SK-N-MC (cell line): ENCODE results near the gene MYO18A.
"Not testable (repeated sequence)": the region's sequence is repeated elsewhere in the genome, so short reads cannot be mapped to it uniquely, and the experiment has no call there.

Experiments
- DNase-seq: peaks from one replicate; pipeline ENCODE4 v3.0.0-alpha.2; 2011; ENCODE audit warnings: low read depth, low spot score
- H3K27ac ChIP-seq: fragments of 200-600 bp; sonication (generic); 2 replicates; pipeline ENCODE4 v1.5.1; 2016; ENCODE audit warnings: mixed run types
- H3K36me3 ChIP-seq: fragments of 200-600 bp; sonication (generic); 2 replicates; pipeline ENCODE4 v1.6.1; 2017; ENCODE audit warnings: antibody characterized with exemption, low read length, mixed read lengths; ENCODE audit not compliant: insufficient read depth
- H3K4me3 ChIP-seq: fragments of 200-600 bp; sonication (generic); 2 replicates; pipeline ENCODE4 v1.5.1; 2016
- H3K9ac ChIP-seq: fragments of 200-600 bp; sonication (generic); 2 replicates; pipeline ENCODE4 v1.8.0; 2017; ENCODE audit warnings: mixed run types, mixed read lengths; ENCODE audit not compliant: insufficient read length
- H3K9me3 ChIP-seq: fragments of 200-600 bp; sonication (generic); 2 replicates; pipeline ENCODE4 v1.6.1; 2017; ENCODE audit warnings: low read depth, mild to moderate bottlenecking, antibody characterized with exemption, low read length, moderate library complexity, mixed read lengths
- EZH2 ChIP-seq: fragments of 200-600 bp; sonication (generic); IDR thresholded peaks from one replicate; pipeline ENCODE4 v1.6.1; 2017; ENCODE audit warnings: antibody characterized with exemption
- FOXP2 ChIP-seq: optimal IDR thresholded peaks from 2 replicates; pipeline ENCODE3; 2011; ENCODE audit warnings: mild to moderate bottlenecking, moderate library complexity; ENCODE audit not compliant: insufficient read depth; ENCODE audit errors: extremely low read length, control extremely low read depth
- POLR2AphosphoS5 ChIP-seq: IDR thresholded peaks from 2 replicates; pipeline ENCODE4 v1.6.1; 2012; ENCODE audit warnings: mild to moderate bottlenecking, low read depth, low read length, borderline replicate concordance

Gene MYO18A

GRCh38 chr17:29172589-29172988 is 7.6 kb downstream of the MYO18A start:
- no peaks in the 10 kb centered on the region for H3K36me3 ChIP-seq
- H3K4me3 ChIP-seq, result no peak overlapping the region
- DNase-seq, result no peak
- H3K9me3 ChIP-seq, result no peaks in the 10 kb centered on the region
- TF ChIP-seq POLR2AphosphoS5 (no peak), EZH2 (no peak), FOXP2 (no peak)
- H3K9ac ChIP-seq, result no peak overlapping the region
- no peak overlapping the region for H3K27ac ChIP-seq

GRCh38 chr17:29170682-29171081 is 9.5 kb downstream of the MYO18A start:
- no peak overlapping the region for H3K4me3 ChIP-seq
- no peak overlapping the region for H3K9ac ChIP-seq
- no peaks in the 10 kb centered on the region for H3K9me3 ChIP-seq
- no peak for DNase-seq
- TF ChIP-seq POLR2AphosphoS5 (no peak), EZH2 (no peak), FOXP2 (no peak)
- no peaks in the 10 kb centered on the region; the same call in 1 of the 2 replicates for H3K36me3 ChIP-seq
- no peak overlapping the region for H3K27ac ChIP-seq

- Histone ChIP-seq H3K36me3 (no peaks in the 10 kb centered on the region; the same call in 1 of the 2 replicates), H3K9me3 (no peaks in the 10 kb centered on the region), H3K27ac (no peak overlapping the region), H3K4me3 (no peak overlapping the region), H3K9ac (no peak overlapping the region)
- TF ChIP-seq POLR2AphosphoS5 (no peak), FOXP2 (no peak), EZH2 (no peak)
- no peak for DNase-seq
These were observed 10.2 kb downstream of the MYO18A start for GRCh38 chr17:29169806-29170591.

- not testable (repeated sequence) for H3K27ac ChIP-seq, H3K4me3 ChIP-seq, H3K9ac ChIP-seq
These were observed 11.5 kb downstream of the MYO18A start for GRCh38 chr17:29168759-29169126.

GRCh38 chr17:29168079-29168758 is 12.0 kb downstream of the MYO18A start:
- no peak overlapping the region for H3K4me3 ChIP-seq
- H3K9me3 ChIP-seq, result no peaks in the 10 kb centered on the region
- TF ChIP-seq POLR2AphosphoS5, result no peak
- no peak for DNase-seq
- H3K27ac ChIP-seq, result no peak overlapping the region
- H3K9ac ChIP-seq, result no peak overlapping the region
- H3K36me3 ChIP-seq, result no peaks in the 10 kb centered on the region; the same call in 1 of the 2 replicates

More at GRCh38 chr17:29168759-29169126, 11.5 kb downstream of the MYO18A start:
- H3K9me3 ChIP-seq, H3K36me3 ChIP-seq, DNase-seq: not testable (repeated sequence)

GRCh38 chr17:29167393-29168078 is 12.7 kb downstream of the MYO18A start:
- TF ChIP-seq POLR2AphosphoS5 (no peak), FOXP2 (no peak), EZH2 (no peak)
- H3K9me3 ChIP-seq, result no peaks in the 10 kb centered on the region
- H3K36me3 ChIP-seq, result no peaks in the 10 kb centered on the region; the same call in 1 of the 2 replicates
- H3K9ac ChIP-seq, result no peak overlapping the region
- H3K4me3 ChIP-seq, result no peak overlapping the region
- no peak for DNase-seq
- H3K27ac ChIP-seq, result no peak overlapping the region

- no peak for TF ChIP-seq POLR2AphosphoS5
- no peak for TF ChIP-seq FOXP2
- TF ChIP-seq EZH2, result no peak
- Histone ChIP-seq H3K27ac (no peak overlapping the region), H3K4me3 (no peak overlapping the region), H3K9me3 (no peaks in the 10 kb centered on the region), H3K36me3 (no peaks in the 10 kb centered on the region; the same call in 1 of the 2 replicates), H3K9ac (no peak overlapping the region)
- no peak for DNase-seq
These were observed 13.7 kb downstream of the MYO18A start for GRCh38 chr17:29166507-29166887.

- Histone ChIP-seq H3K9ac (no peak overlapping the region), H3K27ac (no peak overlapping the region), H3K4me3 (no peak overlapping the region), H3K36me3 (no peaks in the 10 kb centered on the region; the same call in 1 of the 2 replicates), H3K9me3 (no peaks in the 10 kb centered on the region)
- DNase-seq, result no peak
- TF ChIP-seq EZH2 (no peak), FOXP2 (no peak), POLR2AphosphoS5 (no peak)
These were observed 14.2 kb downstream of the MYO18A start for GRCh38 chr17:29165800-29166506.
